ENCODE data around the gene CDC42SE2. TPM values are rescaled to one million over a fixed set of nuclear protein-coding genes. Genes with fewer than 3 reads are reported as not detected.

The CDC42SE2 gene
- total and polyA plus RNA-seq, 2 of the 4 experiments (the other 2 are of a cell fraction): 12.5 to 19.4 TPM

DNA sequence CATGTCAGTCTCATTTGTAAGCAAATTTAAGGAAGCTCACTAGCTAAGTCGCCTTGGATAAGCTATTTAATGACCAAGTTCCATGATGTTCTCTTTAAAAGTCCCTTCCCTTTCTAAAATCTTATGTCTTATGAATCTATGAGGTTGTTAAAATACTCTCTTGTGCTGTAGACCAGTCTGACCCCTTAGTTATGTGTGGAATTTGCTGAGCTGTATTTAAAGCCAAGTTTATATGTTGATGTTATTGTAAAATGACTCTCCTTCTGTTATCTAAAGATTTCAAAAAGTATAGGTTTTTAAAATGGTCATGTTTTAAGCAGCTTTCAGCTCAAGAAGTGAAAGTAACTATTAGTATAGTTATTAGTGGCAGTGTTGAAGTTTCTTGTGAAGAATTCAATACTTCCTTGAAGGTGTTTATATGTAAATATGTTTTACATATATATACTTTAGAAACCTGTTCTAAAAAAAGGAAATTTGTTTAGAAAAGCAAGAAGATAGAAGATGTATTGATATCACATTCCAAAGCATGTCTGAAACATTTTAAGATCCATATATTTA, 92.2 kb downstream of the CDC42SE2 start:
- H3K4me3 ChIP-seq (ENCODE audit: insufficient read depth, low read depth, low read length): no peak overlapping the region

More for the DNA sequence above, 92.2 kb downstream of the CDC42SE2 start:
- no CpG with 5 or more reads among the region's 1 CpG for WGBS, 2 experiments (ENCODE audit: extremely low coverage in 2 of 2, insufficient read length in 1 of 2)
- Histone ChIP-seq H2AFZ (replicated peaks; ENCODE audit: low read length, poor library complexity) (no peak overlapping the region), H3K27me3 (ENCODE audit: control insufficient read depth, insufficient read depth, low read length) (no peaks in the 10 kb centered on the region), H3K4ac (ENCODE audit: low read depth, low read length) (no peak overlapping the region), H2BK15ac (ENCODE audit: low read depth, low read length) (no peak overlapping the region), H3K9ac (ENCODE audit: low read depth, low read length) (no peak overlapping the region), H3K23ac (ENCODE audit: low read depth, low read length) (no peak overlapping the region), H3K9me3 (ENCODE audit: control insufficient read depth, insufficient read depth, low read length) (no peaks in the 10 kb centered on the region), H3K18ac (ENCODE audit: low read depth, low read length) (peak overlapping the region; percentile 24; the same call in 1 of the 2 replicates), H2BK20ac (ENCODE audit: low read depth, low read length) (no peak overlapping the region; the same call in 1 of the 2 replicates), H3K36me3 (ENCODE audit: control insufficient read depth, insufficient read depth, low read length) (peaks cover 6% of the 10 kb centered on the region), H4K20me1 (ENCODE audit: insufficient read depth, low read length) (no peaks in the 10 kb centered on the region), H2AK5ac (ENCODE audit: low read depth, low read length) (no peak overlapping the region), H4K5ac (ENCODE audit: low read depth, low read length) (peak overlapping the region; percentile 49; the same call in 1 of the 2 replicates), H4K8ac (ENCODE audit: low read depth in 2 of 2, low read length in 2 of 2) (no peak overlapping the region), H2AK9ac (replicated peaks; ENCODE audit: low read depth, low read length, poor library complexity) (no peak overlapping the region), H3K27ac (ENCODE audit: insufficient read depth, low read length) (peak overlapping the region; percentile 45; the same call in 1 of the 2 replicates), H3K4me2 (ENCODE audit: low read depth, low read length) (peak overlapping the region; percentile 92), H2BK120ac (ENCODE audit: low read depth, low read length) (no peak overlapping the region; the same call in 1 of the 2 replicates), H3K14ac (replicated peaks; ENCODE audit: low read depth, low read length) (no peak overlapping the region), H2BK5ac (ENCODE audit: low read depth, low read length, poor library complexity, severe bottlenecking) (peak overlapping the region; percentile 53), H3K9me1 (ENCODE audit: insufficient read depth, low read length) (peaks cover 4% of the 10 kb centered on the region), H3K79me1 (ENCODE audit: low read depth in 1 of 2, low read length in 2 of 2) (peaks cover 25 to 43% of the 10 kb centered on the region in 2 experiments), H3K4me1 (ENCODE audit: control insufficient read depth, insufficient read depth, low read length) (peaks cover 7% of the 10 kb centered on the region), H4K91ac (ENCODE audit: insufficient read depth, low read depth, low read length) (no peak overlapping the region), H3K56ac (ENCODE audit: extremely low read depth, insufficient read depth, low read length) (no peak overlapping the region)
- ChIA-PET POLR2A (ENCODE audit: unreplicated experiment) (interaction anchor here (0.6 kb wide), 1 partner anchor 62 kb away, joined by 11 read pairs; no protein-coding TSS in a partner anchor), CTCF (interaction anchor here (0.9 to 1.7 kb wide), 2 partner anchors 10 to 91 kb away, joined by 3 to 5 read pairs; no protein-coding TSS in a partner anchor)
- dilution Hi-C loops (cut with HindIII; ENCODE audit: low sequenced_read_pairs, unreplicated experiment) (no loop called here), intact Hi-C loops (cut with micrococcal nuclease) (no loop called here), in situ Hi-C loops (cut with MboI; ENCODE audit: low sequenced_read_pairs) (no loop called here)
- ATAC-seq (ENCODE audit: low read depth): peak; percentile 89
- DNase-seq: peak; percentile 59
- BruUV-seq (replicated peaks): no TSS peak
- no peak for TF ChIP-seq CEBPB (IDR thresholded peaks at IDR 0.05; ENCODE audit: low read depth, low read length)
- TF ChIP-seq MAFK (IDR thresholded peaks at IDR 0.05; ENCODE audit: low read depth, low read length): peak; percentile 57
- TF ChIP-seq POLR2A (IDR thresholded peaks at IDR 0.05; ENCODE audit: low read depth, low read length): no peak
- TF ChIP-seq SMC3 (IDR thresholded peaks at IDR 0.05; ENCODE audit: low read depth, low read length): no peak
- TF ChIP-seq RFX5 (IDR thresholded peaks at IDR 0.05; ENCODE audit: low read depth, low read length): no peak
- TF ChIP-seq RAD21 (IDR thresholded peaks at IDR 0.05; ENCODE audit: low read length): no peak
- TF ChIP-seq, protein P1, sequence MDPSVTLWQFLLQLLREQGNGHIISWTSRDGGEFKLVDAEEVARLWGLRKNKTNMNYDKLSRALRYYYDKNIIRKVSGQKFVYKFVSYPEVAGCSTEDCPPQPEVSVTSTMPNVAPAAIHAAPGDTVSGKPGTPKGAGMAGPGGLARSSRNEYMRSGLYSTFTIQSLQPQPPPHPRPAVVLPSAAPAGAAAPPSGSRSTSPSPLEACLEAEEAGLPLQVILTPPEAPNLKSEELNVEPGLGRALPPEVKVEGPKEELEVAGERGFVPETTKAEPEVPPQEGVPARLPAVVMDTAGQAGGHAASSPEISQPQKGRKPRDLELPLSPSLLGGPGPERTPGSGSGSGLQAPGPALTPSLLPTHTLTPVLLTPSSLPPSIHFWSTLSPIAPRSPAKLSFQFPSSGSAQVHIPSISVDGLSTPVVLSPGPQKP (IDR thresholded peaks at IDR 0.05; ENCODE audit: borderline replicate concordance, low read depth, low read length): no peak
- TF ChIP-seq, protein P2, sequence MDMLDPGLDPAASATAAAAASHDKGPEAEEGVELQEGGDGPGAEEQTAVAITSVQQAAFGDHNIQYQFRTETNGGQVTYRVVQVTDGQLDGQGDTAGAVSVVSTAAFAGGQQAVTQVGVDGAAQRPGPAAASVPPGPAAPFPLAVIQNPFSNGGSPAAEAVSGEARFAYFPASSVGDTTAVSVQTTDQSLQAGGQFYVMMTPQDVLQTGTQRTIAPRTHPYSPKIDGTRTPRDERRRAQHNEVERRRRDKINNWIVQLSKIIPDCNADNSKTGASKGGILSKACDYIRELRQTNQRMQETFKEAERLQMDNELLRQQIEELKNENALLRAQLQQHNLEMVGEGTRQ (IDR thresholded peaks at IDR 0.05; ENCODE audit: low read depth, low read length): no peak
